Fibroblast of villous mesenchyme (primary cell): ENCODE results near the gene BAG3. TPM values are rescaled to one million over a fixed set of nuclear protein-coding genes. Genes with fewer than 3 reads are reported as not detected.
A peak's percentile ranks its signal among the peaks of the same experiment; 100 is the strongest.

Experiments used
- DNase-seq: peaks from one replicate; pipeline ENCODE4 v3.0.0-alpha.2; 2010; ENCODE audit warnings: low read depth
- H3K4me3 ChIP-seq: 2 replicates; pipeline ENCODE4 v1.5.1; 2011; ENCODE audit warnings: low read depth, mild to moderate bottlenecking, low read length
- CTCF ChIP-seq: IDR thresholded peaks from 2 replicates; pipeline ENCODE4 v1.5.1; 2012; ENCODE audit warnings: low read depth, mild to moderate bottlenecking, low read length; ENCODE audit not compliant: insufficient read depth
- total RNA-seq: library from RNA; depleted of rRNA; stranded (reverse); fragments of >200 nt; gene quantifications from 2 replicates; pipeline ENCODE4 v1.2.3, GENCODE V29; 2012

The BAG3 gene
- total RNA-seq, 1 donor, result 18.6 TPM

GRCh38 chr10:119640875-119641526 lies 10.2 kb upstream of the BAG3 start:
- TF ChIP-seq CTCF, result no peak
- no peak for DNase-seq
- H3K4me3 ChIP-seq, result no peak overlapping the region

- TF ChIP-seq CTCF, result no peak
- no peak for DNase-seq
- no peak overlapping the region for H3K4me3 ChIP-seq
Measured at GRCh38 chr10:119642556-119643111, 8.5 kb upstream of the BAG3 start.

GRCh38 chr10:119643306-119644204 lies 7.6 kb upstream of the BAG3 start:
- no peak overlapping the region for H3K4me3 ChIP-seq
- DNase-seq, result peak; percentile 71
- TF ChIP-seq CTCF, result no peak

- no peak for DNase-seq
- no peak overlapping the region for H3K4me3 ChIP-seq
- TF ChIP-seq CTCF, result peak; percentile 57
Measured at GRCh38 chr10:119644205-119644814, 6.9 kb upstream of the BAG3 start.

GRCh38 chr10:119644994-119645393 lies 6.2 kb upstream of the BAG3 start:
- no peak for DNase-seq
- H3K4me3 ChIP-seq, result no peak overlapping the region
- no peak for TF ChIP-seq CTCF

- H3K4me3 ChIP-seq, result no peak overlapping the region
- DNase-seq, result no peak
- TF ChIP-seq CTCF, result no peak
Measured at GRCh38 chr10:119650062-119650461, 1.1 kb upstream of the BAG3 start.
